Nucleus accumbens (tissue), 56 donors: Measurements from ENCODE around the gene MYH15.

Experiments used
- DNase-seq, 56 donors: peaks; one replicate each; lab custom pipeline; 2025; lab: John Stamatoyannopoulos, UW

The MYH15 gene

GRCh38 chr3:108428586-108428985, 81.8 kb downstream of the MYH15 start:
- no peak for DNase-seq

DNA sequence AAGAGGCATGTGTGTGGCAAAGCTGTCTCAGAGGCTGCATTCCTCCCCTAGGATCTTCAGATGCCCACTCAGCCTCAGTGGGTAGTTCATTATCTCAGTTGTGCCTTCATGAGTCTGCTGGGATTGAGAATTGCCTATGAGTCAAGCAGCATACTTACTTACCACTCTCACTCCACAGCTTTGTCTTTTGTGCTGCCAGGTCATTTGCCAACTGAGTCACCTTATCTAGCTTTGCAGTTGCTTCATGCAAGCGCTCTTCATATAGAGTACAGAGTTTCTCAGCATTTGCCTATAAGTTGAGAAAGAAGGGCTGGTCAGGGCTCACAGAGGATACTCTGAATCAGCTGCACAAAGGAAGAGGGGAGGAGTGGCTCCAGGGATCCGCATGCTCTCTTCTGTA, 89.5 kb downstream of the MYH15 start:
- no peak for DNase-seq

DNA sequence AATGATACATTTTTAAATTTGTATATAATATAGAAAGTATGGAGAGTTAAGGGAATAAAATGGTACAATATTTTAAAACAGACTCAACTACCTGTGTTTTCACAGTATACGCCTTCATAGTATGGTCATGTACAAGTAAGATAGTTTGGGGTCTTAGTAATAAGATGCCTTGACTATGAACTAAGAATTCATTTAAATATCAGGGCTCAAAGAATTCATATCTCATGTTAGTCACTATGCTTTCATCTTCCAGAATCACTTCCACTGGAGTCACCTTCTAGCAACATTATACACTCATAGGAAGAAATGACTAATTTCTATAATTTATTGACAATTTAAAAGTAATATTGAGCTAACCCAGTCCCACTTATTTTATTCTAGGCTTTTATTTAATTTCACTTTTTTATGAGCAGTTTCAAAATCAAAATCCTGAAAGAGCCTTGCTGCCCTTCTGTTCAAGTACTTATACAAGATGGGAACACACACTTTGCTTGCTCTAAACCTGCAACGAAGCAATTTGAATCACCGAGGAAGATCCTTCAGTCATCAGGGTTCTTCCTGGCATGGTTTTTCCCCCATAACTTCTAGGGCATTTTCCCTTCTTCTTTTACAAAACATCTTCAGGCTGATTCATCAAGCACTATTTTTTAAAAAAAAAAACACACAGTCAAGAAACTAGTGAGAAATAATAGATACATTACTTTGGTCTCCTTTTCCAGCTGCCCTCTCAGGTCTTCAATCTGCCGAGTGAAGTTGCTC, 94.1 kb downstream of the MYH15 start:
- no peak for DNase-seq

DNA sequence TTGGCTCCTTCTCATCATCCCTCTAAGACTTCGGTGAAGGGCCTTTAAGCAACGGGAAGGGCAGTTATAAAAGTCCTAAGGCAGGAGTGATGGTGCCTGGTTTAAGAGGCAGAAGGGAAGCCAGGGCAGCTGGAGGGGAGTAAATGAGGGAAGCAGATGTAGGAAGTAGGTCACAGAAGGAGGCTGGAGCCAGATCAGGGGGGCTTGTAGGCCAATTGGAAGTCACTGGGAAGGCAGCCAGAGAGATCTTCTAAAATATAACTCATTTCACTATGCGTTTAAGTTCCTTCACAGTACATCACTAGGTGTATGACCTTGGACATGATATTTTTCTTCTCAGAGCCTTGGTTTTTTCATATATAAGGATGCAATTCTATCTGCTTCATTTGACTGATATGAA, 94.7 kb downstream of the MYH15 start:
- DNase-seq: no peak

DNA sequence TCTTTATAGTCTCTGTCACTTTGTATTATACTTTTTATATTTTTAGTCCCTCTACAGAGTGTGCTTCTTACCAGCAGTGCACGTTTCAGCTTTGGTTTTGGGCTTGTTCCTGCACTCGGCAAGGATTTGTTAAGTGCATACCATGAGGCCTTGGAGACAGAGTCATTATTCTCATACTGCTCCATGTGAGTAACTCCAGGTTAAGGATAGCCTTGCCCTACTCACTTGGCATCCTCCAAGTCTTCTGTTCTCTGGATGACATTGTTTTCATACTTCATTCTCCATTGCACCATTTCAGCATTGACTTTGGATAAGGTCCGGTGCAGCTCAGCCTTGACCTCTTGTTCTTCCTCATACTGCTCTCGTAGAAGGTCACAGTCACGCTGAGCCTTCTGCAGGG, 96.4 kb downstream of the MYH15 start:
- no peak for DNase-seq

- no peak for DNase-seq
These were observed 98.2 kb downstream of the MYH15 start for GRCh38 chr3:108412121-108412750.

GRCh38 chr3:108410531-108410984, 99.8 kb downstream of the MYH15 start:
- DNase-seq: no peak

DNA sequence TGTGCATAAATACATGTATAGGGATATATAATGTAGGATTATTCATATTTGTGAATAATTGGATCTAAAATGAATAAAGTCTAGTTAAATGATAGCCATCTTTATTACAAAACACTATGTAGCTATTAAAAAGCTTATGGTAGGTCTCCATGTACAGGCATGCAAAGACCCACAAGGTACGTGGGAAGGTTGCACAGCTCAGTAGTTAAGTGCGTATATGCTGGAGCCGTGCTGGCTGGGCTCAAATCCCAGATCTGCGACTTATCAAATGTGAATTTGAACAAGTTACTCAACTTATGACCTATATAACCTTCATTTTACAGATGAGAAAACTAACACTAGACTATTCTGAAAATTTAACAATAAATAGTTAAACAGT, 100.6 kb downstream of the MYH15 start:
- DNase-seq: no peak

GRCh38 chr3:108408883-108409799, 101.3 kb downstream of the MYH15 start:
- DNase-seq: no peak

- DNase-seq: no peak
These were observed 102.5 kb downstream of the MYH15 start for GRCh38 chr3:108407886-108408285.

GRCh38 chr3:108406661-108407206, 103.7 kb downstream of the MYH15 start:
- DNase-seq: peak in 30 of 56 donors; percentile 4 to 73 (median 22)

GRCh38 chr3:108406063-108406660, 104.2 kb downstream of the MYH15 start:
- no peak for DNase-seq

GRCh38 chr3:108404368-108404767, 106.0 kb downstream of the MYH15 start:
- DNase-seq: no peak

DNA sequence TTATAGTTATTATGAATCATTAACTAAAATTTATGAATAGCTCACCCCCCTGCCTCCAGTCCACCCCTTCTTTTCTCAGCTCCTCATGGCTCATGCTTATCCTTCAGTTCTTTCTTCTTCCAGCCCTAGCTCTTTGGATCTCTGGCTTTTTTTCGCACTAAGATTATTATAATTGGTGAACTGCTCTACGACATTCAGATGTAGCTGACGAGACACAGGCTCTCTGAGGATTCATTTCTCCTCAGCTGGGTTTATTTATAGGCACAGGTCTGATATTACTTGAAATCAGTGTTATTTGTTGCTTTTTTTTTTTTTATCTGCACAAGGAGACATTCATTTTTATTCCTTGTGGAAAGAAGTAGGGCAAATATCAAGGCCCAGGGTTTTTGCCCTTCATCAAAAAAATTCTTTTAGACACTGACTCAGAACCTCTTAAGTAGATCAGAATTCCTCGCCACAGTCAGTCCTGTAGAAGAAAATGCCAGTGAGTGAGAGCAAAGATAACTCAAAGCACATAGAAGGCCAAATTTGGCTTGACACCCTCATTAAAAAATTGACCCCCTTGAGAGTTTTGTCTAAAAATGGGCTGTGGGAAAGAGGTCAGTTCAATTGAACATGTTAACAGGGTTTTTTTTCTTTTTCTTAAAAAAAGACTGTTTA, 106.6 kb downstream of the MYH15 start:
- no peak for DNase-seq

DNA sequence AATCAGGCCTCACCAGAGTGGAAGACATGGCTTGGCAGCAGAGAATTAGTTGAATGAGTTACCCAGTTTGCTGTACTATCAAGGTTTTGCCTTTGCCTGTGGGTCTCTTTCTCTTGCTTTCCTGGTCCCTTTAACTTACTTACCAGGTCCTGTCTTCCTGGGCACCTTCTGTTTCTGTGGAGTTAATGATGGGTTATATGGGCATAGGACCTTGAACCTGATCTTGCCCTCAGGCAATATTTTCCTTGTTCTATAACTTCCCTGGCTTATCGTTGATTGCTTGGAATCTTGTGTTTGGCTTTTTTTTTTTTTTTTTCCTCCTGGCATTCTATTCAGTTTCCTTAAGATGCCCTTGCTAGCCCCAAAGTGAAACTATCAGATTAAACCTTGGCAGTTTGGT, 107.2 kb downstream of the MYH15 start:
- DNase-seq: no peak

- no peak for DNase-seq
These were observed 108.6 kb downstream of the MYH15 start for GRCh38 chr3:108401836-108402235.

- no peak for DNase-seq
These were observed 111.9 kb downstream of the MYH15 start for GRCh38 chr3:108398510-108398909.

GRCh38 chr3:108396336-108396735, 114.1 kb downstream of the MYH15 start:
- no peak for DNase-seq

DNA sequence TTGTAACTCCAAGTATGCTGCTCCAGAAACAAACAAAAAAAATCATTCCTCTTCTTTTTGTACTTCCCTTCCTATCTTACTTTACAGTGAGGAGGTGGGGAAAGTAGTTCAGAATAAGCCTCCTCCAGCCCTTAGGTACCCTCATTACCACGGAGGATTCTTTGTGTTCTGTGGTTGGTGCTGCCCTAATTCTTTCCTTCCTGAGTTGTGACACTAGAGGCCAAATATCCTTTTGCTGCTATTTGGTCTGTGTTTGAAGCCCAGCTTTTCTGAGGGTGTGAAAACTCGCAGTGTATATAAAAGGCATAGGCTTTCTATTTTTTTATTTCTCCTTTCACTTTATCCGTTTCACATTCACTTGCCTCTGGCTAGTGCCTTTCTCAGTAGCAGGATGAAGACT, 115.8 kb downstream of the MYH15 start:
- no peak for DNase-seq

GRCh38 chr3:108394016-108394415, 116.4 kb downstream of the MYH15 start:
- DNase-seq: no peak
